Neural progenitor cell (in vitro differentiated cells): ENCODE results near the gene SERPINI1.

Experiments
- EZH2 ChIP-seq: fragments of 200-600 bp; sonication (generic); IDR thresholded peaks from 2 replicates; pipeline ENCODE4 v1.6.1; 2017; ENCODE audit warnings: antibody characterized with exemption, mild to moderate bottlenecking, moderate library complexity
- EZH2phosphoT487 ChIP-seq: fragments of 200-600 bp; sonication (generic); IDR thresholded peaks from 2 replicates; pipeline ENCODE4 v1.6.1; 2017; ENCODE audit warnings: antibody characterized with exemption
- TF ChIP-seq, protein P1 (sequence below): fragments of 200-600 bp; sonication (generic); IDR thresholded peaks from 2 replicates; pipeline ENCODE4 v1.5.1; 2017; ENCODE audit warnings: antibody characterized with exemption, mild to moderate bottlenecking

DNA sequence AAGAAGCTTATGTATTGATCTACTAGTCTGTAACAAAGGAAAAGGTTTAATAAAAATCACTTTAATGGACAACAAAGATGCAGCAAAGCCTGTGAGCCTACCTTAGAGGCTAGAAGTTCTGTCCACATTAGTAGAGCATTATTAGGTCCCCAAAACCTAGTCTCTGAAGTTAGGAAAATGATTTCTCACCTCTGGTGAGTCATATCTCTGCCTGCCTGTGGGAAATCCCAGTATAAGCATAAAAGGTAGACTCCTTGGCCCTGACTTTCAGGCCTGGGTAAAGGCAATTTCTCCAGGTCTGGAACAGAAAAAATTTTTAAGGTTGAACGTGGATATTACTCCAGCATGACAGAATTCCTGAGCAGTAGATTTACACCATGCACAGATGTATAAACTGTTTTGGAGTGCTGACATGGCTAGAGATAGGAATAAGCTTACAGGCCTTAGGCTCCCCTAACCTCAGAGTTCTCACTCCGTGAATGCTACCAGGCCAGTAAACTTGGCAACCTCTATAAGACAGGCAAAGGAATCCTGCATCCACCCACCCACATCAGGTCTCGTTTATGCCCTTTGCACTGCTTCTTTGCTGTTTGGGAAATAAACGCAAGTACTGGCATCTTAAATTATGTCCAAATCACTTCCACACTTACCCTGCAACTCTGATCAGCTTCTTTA lies 104.1 kb downstream of the SERPINI1 start:
- TF ChIP-seq, protein P1, sequence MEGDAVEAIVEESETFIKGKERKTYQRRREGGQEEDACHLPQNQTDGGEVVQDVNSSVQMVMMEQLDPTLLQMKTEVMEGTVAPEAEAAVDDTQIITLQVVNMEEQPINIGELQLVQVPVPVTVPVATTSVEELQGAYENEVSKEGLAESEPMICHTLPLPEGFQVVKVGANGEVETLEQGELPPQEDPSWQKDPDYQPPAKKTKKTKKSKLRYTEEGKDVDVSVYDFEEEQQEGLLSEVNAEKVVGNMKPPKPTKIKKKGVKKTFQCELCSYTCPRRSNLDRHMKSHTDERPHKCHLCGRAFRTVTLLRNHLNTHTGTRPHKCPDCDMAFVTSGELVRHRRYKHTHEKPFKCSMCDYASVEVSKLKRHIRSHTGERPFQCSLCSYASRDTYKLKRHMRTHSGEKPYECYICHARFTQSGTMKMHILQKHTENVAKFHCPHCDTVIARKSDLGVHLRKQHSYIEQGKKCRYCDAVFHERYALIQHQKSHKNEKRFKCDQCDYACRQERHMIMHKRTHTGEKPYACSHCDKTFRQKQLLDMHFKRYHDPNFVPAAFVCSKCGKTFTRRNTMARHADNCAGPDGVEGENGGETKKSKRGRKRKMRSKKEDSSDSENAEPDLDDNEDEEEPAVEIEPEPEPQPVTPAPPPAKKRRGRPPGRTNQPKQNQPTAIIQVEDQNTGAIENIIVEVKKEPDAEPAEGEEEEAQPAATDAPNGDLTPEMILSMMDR, result no peak
- TF ChIP-seq EZH2 (no peak), EZH2phosphoT487 (no peak)
